NCI-H82 (cell line): ENCODE results near the gene CHRNA9.
A peak's percentile ranks its signal among the peaks of the same experiment; 100 is the strongest.
"Not testable (repeated sequence)": the region's sequence is repeated elsewhere in the genome, so short reads cannot be mapped to it uniquely, and the experiment has no call there.

Experiments used
- DNase-seq: peaks from one replicate; lab custom pipeline; 2025; lab: John Stamatoyannopoulos, UW

The CHRNA9 gene

GRCh38 chr4:40388239-40388638 is 53.1 kb downstream of the CHRNA9 start:
- DNase-seq = peak; percentile 3

- DNase-seq = no peak
These were observed 54.9 kb downstream of the CHRNA9 start for GRCh38 chr4:40389986-40390385.

- DNase-seq = not testable (repeated sequence)
These were observed 57.1 kb downstream of the CHRNA9 start for GRCh38 chr4:40392241-40392640.

- no peak for DNase-seq
These were observed 59.1 kb downstream of the CHRNA9 start for GRCh38 chr4:40394236-40394635.

GRCh38 chr4:40395166-40395900 is 60.2 kb downstream of the CHRNA9 start:
- DNase-seq = no peak

- no peak for DNase-seq
These were observed 61.0 kb downstream of the CHRNA9 start for GRCh38 chr4:40395908-40396793.

- no peak for DNase-seq
These were observed 64.4 kb downstream of the CHRNA9 start for GRCh38 chr4:40399578-40399977.

- no peak for DNase-seq
These were observed 66.0 kb downstream of the CHRNA9 start for GRCh38 chr4:40401096-40401495.

GRCh38 chr4:40401631-40402030 is 66.5 kb downstream of the CHRNA9 start:
- no peak for DNase-seq

GRCh38 chr4:40402556-40402955 is 67.4 kb downstream of the CHRNA9 start:
- no peak for DNase-seq

GRCh38 chr4:40403081-40403480 is 67.9 kb downstream of the CHRNA9 start:
- no peak for DNase-seq
